H1 (cell line): ENCODE data around the gene SMIM35. TPM values are rescaled to one million over a fixed set of nuclear protein-coding genes. Genes with fewer than 3 reads are reported as not detected.
A peak's percentile ranks its signal among the peaks of the same experiment; 100 is the strongest.

Source experiments
- CTCF ChIA-PET: fragments of 300-600 bp; sonication (Branson Sonifier 250); formaldehyde crosslinking; loops from one replicate; lab custom pipeline; 2021; ENCODE audit not compliant: partially characterized antibody; lab: Charles Lee
- POLR2A ChIA-PET: fragments of 300-600 bp; sonication (Branson Sonifier 250); formaldehyde crosslinking; loops from one replicate; lab custom pipeline; 2021; ENCODE audit warnings: inconsistent platforms; ENCODE audit not compliant: partially characterized antibody; lab: Charles Lee
- DNase-seq, 2 experiments: peaks; one replicate each; pipeline versions ENCODE4 v3.0.0 to v3.0.0-alpha.2; 2010 to 2022; ENCODE audit warnings: low spot score in 2 of 2, low read depth in 1 of 2, mixed read lengths in 1 of 2
- FAIRE-seq: peaks from 2 replicates; lab custom pipeline; 2011; peaks lifted over from hg19 to GRCh38; lab: Jason Lieb, UNC
- H2AFZ ChIP-seq: 2 replicates; pipeline ENCODE4 v1.8.1; 2012; ENCODE audit warnings: low read length, inconsistent platforms
- H2AK5ac ChIP-seq: 2 replicates; pipeline ENCODE4 v1.6.1; 2013; ENCODE audit warnings: low read depth, low read length
- H2BK120ac ChIP-seq: replicated peaks from 2 replicates; pipeline ENCODE3; 2013; ENCODE audit warnings: low read depth, low read length, inconsistent platforms
- H2BK12ac ChIP-seq: 2 replicates; pipeline ENCODE4 v1.6.1; 2013; ENCODE audit warnings: low read depth, low read length
- H2BK15ac ChIP-seq: 2 replicates; pipeline ENCODE4 v1.6.1; 2013; ENCODE audit warnings: low read length
- H2BK20ac ChIP-seq: 2 replicates; pipeline ENCODE4 v1.6.1; 2013; ENCODE audit warnings: low read length
- H2BK5ac ChIP-seq: 2 replicates; pipeline ENCODE4 v1.6.1; 2013; ENCODE audit warnings: low read depth, low read length
- H3K14ac ChIP-seq: 2 replicates; pipeline ENCODE4 v1.6.1; 2013; ENCODE audit warnings: inconsistent platforms; ENCODE audit not compliant: insufficient read length
- H3K18ac ChIP-seq: 2 replicates; pipeline ENCODE4 v1.6.1; 2013; ENCODE audit warnings: low read length; ENCODE audit errors: extremely low read depth
- H3K23ac ChIP-seq: 2 replicates; pipeline ENCODE4 v1.6.1; 2013; ENCODE audit warnings: inconsistent platforms; ENCODE audit not compliant: insufficient read length
- H3K23me2 ChIP-seq: 2 replicates; pipeline ENCODE4 v1.6.1; 2013; ENCODE audit warnings: low read depth, low read length
- H3K27ac ChIP-seq: 2 replicates; pipeline ENCODE4 v1.6.1; 2011; ENCODE audit warnings: low read depth, low read length, inconsistent platforms
- H3K27me3 ChIP-seq, 4 experiments: replicated peaks in 1 of 4; 1 replicate in 1 of 4; 2 replicates in 3 of 4; pipeline versions ENCODE4 v1.6.1 to v1.8.1; 2011 to 2013; ENCODE audit warnings: low read length in 3 of 4, mild to moderate bottlenecking in 3 of 4, inconsistent platforms in 2 of 4, mixed read lengths in 2 of 4, moderate library complexity in 1 of 4; ENCODE audit not compliant: control insufficient read depth in 3 of 4, insufficient read depth in 3 of 4; ENCODE audit errors: extremely low read depth in 1 of 4
- H3K36me3 ChIP-seq, 4 experiments: 2 replicates each; pipeline versions ENCODE4 v1.6.1 to v1.8.1; 2011 to 2013; ENCODE audit warnings: mild to moderate bottlenecking in 4 of 4, low read length in 3 of 4, moderate library complexity in 2 of 4, control low read depth in 1 of 4, inconsistent platforms in 1 of 4; ENCODE audit not compliant: insufficient read depth in 4 of 4, control insufficient read depth in 2 of 4
- H3K4ac ChIP-seq: replicated peaks from 2 replicates; pipeline ENCODE3; 2013; ENCODE audit warnings: low read length, low read depth, mixed read lengths, inconsistent platforms; ENCODE audit not compliant: insufficient read length
- H3K4me1 ChIP-seq, 4 experiments: replicated peaks in 1 of 4; 1 replicate in 1 of 4; 2 replicates in 3 of 4; pipeline versions ENCODE4 v1.6.1 to v1.8.1; 2011 to 2013; ENCODE audit warnings: low read length in 3 of 4, inconsistent platforms in 2 of 4, mixed read lengths in 1 of 4; ENCODE audit not compliant: insufficient read depth in 4 of 4, control insufficient read depth in 3 of 4
- H3K4me2 ChIP-seq, 2 experiments: 2 replicates each; pipeline versions ENCODE4 v1.6.1 to v1.8.1; 2011 to 2013; ENCODE audit warnings: low read depth in 2 of 2, low read length in 2 of 2, control low read depth in 1 of 2, inconsistent platforms in 1 of 2, mild to moderate bottlenecking in 1 of 2; ENCODE audit not compliant: insufficient read depth in 1 of 2
- H3K4me3 ChIP-seq, 4 experiments: fragments of 200-600, 300-600 bp in 1 of 4; sonication (generic), shearing (Covaris generic), sonication (Bioruptor Twin) in 1 of 4; 2 replicates each; pipeline versions ENCODE4 v1.5.1 to v1.8.1; 2011 to 2016; ENCODE audit warnings: low read length in 4 of 4, low read depth in 3 of 4, control low read depth in 2 of 4, inconsistent platforms in 2 of 4, mild to moderate bottlenecking in 2 of 4, mixed read lengths in 1 of 4, moderate library complexity in 1 of 4; ENCODE audit not compliant: insufficient read depth in 2 of 4; ENCODE audit errors: extremely low read depth in 1 of 4
- H3K56ac ChIP-seq: replicated peaks from 2 replicates; pipeline ENCODE3; 2013; ENCODE audit warnings: low read depth, mild to moderate bottlenecking, mixed read lengths, low read length, inconsistent platforms; ENCODE audit not compliant: insufficient read length
- H3K79me1 ChIP-seq: 2 replicates; pipeline ENCODE4 v1.6.1; 2013; ENCODE audit warnings: low read depth, low read length, control low read depth
- H3K79me2 ChIP-seq, 2 experiments: 2 replicates each; pipeline versions ENCODE4 v1.6.1 to v1.8.1; 2012 to 2013; ENCODE audit warnings: low read length in 2 of 2, mild to moderate bottlenecking in 2 of 2, inconsistent platforms in 1 of 2; ENCODE audit not compliant: insufficient read depth in 2 of 2, control insufficient read depth in 1 of 2
- H3K9ac ChIP-seq, 4 experiments: replicated peaks in 1 of 4; 1 replicate in 1 of 4; 2 replicates in 3 of 4; pipeline versions ENCODE4 v1.6.1 to v1.8.1; 2011 to 2013; ENCODE audit warnings: low read depth in 3 of 4, low read length in 3 of 4, control low read depth in 2 of 4, mild to moderate bottlenecking in 2 of 4, moderate library complexity in 2 of 4, inconsistent platforms in 1 of 4; ENCODE audit errors: extremely low read depth in 1 of 4
- H3K9me3 ChIP-seq, 2 experiments: 2 replicates each; pipeline versions ENCODE4 v1.6.1 to v1.8.1; 2012 to 2013; ENCODE audit warnings: mild to moderate bottlenecking in 2 of 2, moderate library complexity in 2 of 2, control low read depth in 1 of 2, inconsistent platforms in 1 of 2, low read depth in 1 of 2, low read length in 1 of 2, mixed read lengths in 1 of 2; ENCODE audit not compliant: insufficient read depth in 2 of 2
- H4K20me1 ChIP-seq, 2 experiments: replicated peaks in 1 of 2; 2 replicates each; pipeline versions ENCODE3 to v1.8.1; 2011 to 2013; ENCODE audit warnings: inconsistent platforms in 2 of 2, low read length in 2 of 2, mild to moderate bottlenecking in 1 of 2; ENCODE audit not compliant: insufficient read depth in 2 of 2, control insufficient read depth in 1 of 2
- H4K5ac ChIP-seq: 2 replicates; pipeline ENCODE4 v1.6.1; 2013; ENCODE audit warnings: low read length, low read depth, mixed read lengths, inconsistent platforms; ENCODE audit not compliant: insufficient read length
- H4K8ac ChIP-seq: 2 replicates; pipeline ENCODE4 v1.8.0; 2013; ENCODE audit warnings: mild to moderate bottlenecking, moderate library complexity, low read length, inconsistent platforms; ENCODE audit not compliant: insufficient read depth; ENCODE audit errors: extremely low read depth
- H4K91ac ChIP-seq: replicated peaks from 2 replicates; pipeline ENCODE3; 2013; ENCODE audit warnings: low read length, mixed read lengths, inconsistent platforms; ENCODE audit not compliant: insufficient read length
- CHD1 ChIP-seq: IDR thresholded peaks from 2 replicates; pipeline ENCODE4 v1.6.1; 2012; ENCODE audit warnings: low read depth, low read length, improper control_type of control experiment
- CTCF ChIP-seq, 3 experiments: IDR thresholded peaks; 1 replicate in 2 of 3; 2 replicates in 1 of 3; pipeline versions ENCODE4 v1.5.1 to v1.6.1; 2011; ENCODE audit warnings: low read length in 3 of 3, mild to moderate bottlenecking in 3 of 3, inconsistent platforms in 2 of 3, low read depth in 1 of 3, moderate library complexity in 1 of 3; ENCODE audit not compliant: insufficient read depth in 1 of 3; ENCODE audit errors: control extremely low read depth in 1 of 3
- RNF2 ChIP-seq: fragments of 200-900, 300-1000 bp; sonication (generic); IDR thresholded peaks from 2 replicates; pipeline ENCODE4 v1.7.1; 2016; ENCODE audit warnings: borderline replicate concordance, low read depth, mild to moderate bottlenecking, antibody characterized with exemption, low read length; ENCODE audit not compliant: poor library complexity, severe bottlenecking; ENCODE audit errors: missing control alignments
- TAF7 ChIP-seq: optimal IDR thresholded peaks from 2 replicates; pipeline ENCODE3; 2011; ENCODE audit warnings: low read depth, mild to moderate bottlenecking, inconsistent platforms, low read length, moderate library complexity, borderline replicate concordance
- WGBS, 2 experiments: shearing (Covaris generic) in 1 of 2; methylation state at CpG; one replicate each; pipeline versions ENCODE4 v1.1.6 to v1.1.7; 2013 to 2015; ENCODE audit warnings: low lambda C conversion rate in 2 of 2, mixed read lengths in 2 of 2, inconsistent platforms in 1 of 2, low coverage in 1 of 2, missing lambda C conversion rate in 1 of 2; ENCODE audit not compliant: insufficient replicate concordance in 2 of 2, insufficient coverage in 1 of 2, insufficient read length in 1 of 2; ENCODE audit errors: extremely low coverage in 1 of 2, missing lambda C conversion rate in 1 of 2; 5-methylcytosine and 5-hydroxymethylcytosine counted together
- polyA plus RNA-seq, 7 experiments: library from polyadenylated mRNA; depleted of rRNA in 3 of 7; stranded (reverse) in 5 of 7; unstranded in 2 of 7; fragments of >200 nt in 5 of 7; fragments of 200-250 nt in 2 of 7; gene quantifications; 1 replicate in 5 of 7; 2 replicates in 1 of 7; 4 replicates in 1 of 7; pipeline versions ENCODE4 v1.2.1 to v1.2.3, GENCODE V29; 2011 to 2013; ENCODE audit warnings: missing spikeins in 2 of 7, mixed read lengths in 2 of 7
- total RNA-seq: library from RNA; stranded (reverse); fragmentation: NEBNext Ultra II Directional; extraction: Animal tissue kit (Norgen Biotek cat#: 25700); gene quantifications from 2 replicates; pipeline ENCODE4 v1.2.1, GENCODE V29; 2021

The SMIM35 gene
- total and polyA plus RNA-seq, 2 of the 8 experiments (the other 6 are each of a cell fraction or from before 2014, with no cell fraction given): not detected

DNA sequence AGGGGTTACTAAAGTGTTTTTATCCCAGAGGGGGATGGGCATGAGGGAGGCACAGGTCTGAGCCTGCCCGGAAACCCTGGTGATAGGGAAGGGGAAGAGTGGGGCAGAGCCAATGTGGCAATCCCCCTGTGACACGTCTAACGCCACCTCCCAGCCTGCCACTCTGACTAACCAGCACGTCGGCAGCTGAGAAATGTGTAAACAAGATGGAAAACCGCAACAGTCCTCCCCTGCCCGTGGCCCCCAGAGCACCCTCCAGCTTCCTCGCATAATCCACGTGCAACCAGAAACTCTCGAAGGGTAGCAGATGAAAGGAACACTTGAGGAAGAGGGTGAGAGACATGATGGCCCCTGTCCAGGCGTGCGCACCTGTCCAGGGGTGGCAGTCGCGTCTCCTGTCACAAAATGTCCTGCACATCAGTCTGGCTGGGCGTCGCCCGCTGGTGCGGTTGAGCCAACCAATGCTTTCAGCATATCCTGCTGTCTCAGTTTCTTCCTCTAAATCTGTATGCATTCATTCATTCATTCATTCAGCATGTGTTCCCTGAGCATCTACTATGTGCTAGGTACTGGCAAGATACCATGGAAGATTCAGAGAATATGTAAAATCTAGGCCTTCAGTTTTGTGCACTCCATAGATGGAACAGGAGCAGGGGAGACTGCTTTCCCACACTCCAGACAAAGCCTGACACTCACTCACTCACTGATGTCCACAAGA, 5.4 kb downstream of the SMIM35 start:
- no peak overlapping the region for H4K91ac ChIP-seq
- TF ChIP-seq RNF2: no peak
- TF ChIP-seq TAF7: no peak
- no peak for TF ChIP-seq CHD1
- TF ChIP-seq CTCF (IDR thresholded peaks at IDR 0.05; ENCODE audit: control extremely low read depth in 1 of 3, insufficient read depth in 1 of 3, low read depth in 1 of 3, low read length in 3 of 3): no peak
- TF ChIP-seq, all 59 proteins: peak for 0

More for the DNA sequence above, 5.4 kb downstream of the SMIM35 start:
- no peak overlapping the region for H3K27ac ChIP-seq
- H3K4ac ChIP-seq: no peak overlapping the region
- no peak overlapping the region for H2BK5ac ChIP-seq
- ChIA-PET POLR2A (interaction anchor here (1.4 kb wide), 1 partner anchor 10 kb away, joined by 3 read pairs; no protein-coding TSS in a partner anchor), CTCF (interaction anchor here (1.2 to 1.7 kb wide), 3 partner anchors 10 to 156 kb away, joined by 3 to 5 read pairs (median 3); no protein-coding TSS in a partner anchor)
- DNase-seq (no peak), FAIRE-seq (no peak)
- peaks cover 4 to 11% (median 7%) of the 10 kb centered on the region in 4 experiments; a peak in 6 of 7 replicates for H3K4me1 ChIP-seq
- no peak overlapping the region for H2AK5ac ChIP-seq
- no peaks in the 10 kb centered on the region for H3K36me3 ChIP-seq
- no peak overlapping the region for H2BK12ac ChIP-seq
- no peaks in the 10 kb centered on the region for H3K23me2 ChIP-seq
- no peak overlapping the region for H3K23ac ChIP-seq
- no peak overlapping the region for H3K9ac ChIP-seq
- no peaks in the 10 kb centered on the region; a peak in 1 of 7 replicates for H3K27me3 ChIP-seq
- H3K14ac ChIP-seq: no peak overlapping the region
- H2BK120ac ChIP-seq: no peak overlapping the region
- no peak overlapping the region for H2BK20ac ChIP-seq
- H3K9me3 ChIP-seq: 0 out of 4 replicates have a peak, but pooled peaks cover 0 to under 1% of the 10 kb centered on the region in 2 experiments
- no peak overlapping the region for H2AFZ ChIP-seq
- no peak overlapping the region for H3K4me2 ChIP-seq
- H4K8ac ChIP-seq: peak overlapping the region; percentile 20; the same call in 1 of the 2 replicates
- WGBS, 2 experiments: 93% methylated on average over 18 of the region's 18 CpGs; no CpG with 5 or more reads in 1 of the 2 experiments
- no peak overlapping the region for H4K5ac ChIP-seq
- H3K18ac ChIP-seq: no peak overlapping the region
- no peaks in the 10 kb centered on the region for H4K20me1 ChIP-seq
- H2BK15ac ChIP-seq: 0 out of 2 replicates have a peak overlapping the region, but pooled peaks have one; percentile 0
- H3K79me2 ChIP-seq: no peaks in the 10 kb centered on the region
- no peak overlapping the region for H3K56ac ChIP-seq
- no peaks in the 10 kb centered on the region for H3K79me1 ChIP-seq
- H3K4me3 ChIP-seq: no peak overlapping the region
